ENCODE data around the gene SHISA8. TPM values are rescaled to one million over a fixed set of nuclear protein-coding genes. Genes with fewer than 3 reads are reported as not detected.

The SHISA8 gene
- total RNA-seq, 2 experiments from 2014 or later, result 0.74 TPM; not detected in 1

GRCh38 chr22:41902932-41903421 is 11.9 kb downstream of the SHISA8 start:
- BruUV-seq (replicated peaks), result no TSS peak
- Histone ChIP-seq H3K9me2 (ENCODE audit: insufficient read depth, low read length) (no peaks in the 10 kb centered on the region), H3K36me3 (ENCODE audit: insufficient read depth, low read length) (peaks cover 99% of the 10 kb centered on the region), H3K27ac (ENCODE audit: low read depth, low read length, poor library complexity, severe bottlenecking) (no peak overlapping the region), H3K9me3 (ENCODE audit: low read length) (no peaks in the 10 kb centered on the region), H3K4me3 (ENCODE audit: low read depth, low read length, poor library complexity, severe bottlenecking) (no peak overlapping the region), H4K20me1 (ENCODE audit: insufficient read depth, low read length) (no peaks in the 10 kb centered on the region), H3K4me1 (ENCODE audit: insufficient read depth, low read length, poor library complexity, severe bottlenecking) (no peaks in the 10 kb centered on the region), H2AFZ (ENCODE audit: low read length) (no peak overlapping the region), H3K79me2 (ENCODE audit: insufficient read depth, low read depth, low read length) (no peaks in the 10 kb centered on the region), H3K4me2 (ENCODE audit: low read length) (no peak overlapping the region)
- TF ChIP-seq, protein P1, sequence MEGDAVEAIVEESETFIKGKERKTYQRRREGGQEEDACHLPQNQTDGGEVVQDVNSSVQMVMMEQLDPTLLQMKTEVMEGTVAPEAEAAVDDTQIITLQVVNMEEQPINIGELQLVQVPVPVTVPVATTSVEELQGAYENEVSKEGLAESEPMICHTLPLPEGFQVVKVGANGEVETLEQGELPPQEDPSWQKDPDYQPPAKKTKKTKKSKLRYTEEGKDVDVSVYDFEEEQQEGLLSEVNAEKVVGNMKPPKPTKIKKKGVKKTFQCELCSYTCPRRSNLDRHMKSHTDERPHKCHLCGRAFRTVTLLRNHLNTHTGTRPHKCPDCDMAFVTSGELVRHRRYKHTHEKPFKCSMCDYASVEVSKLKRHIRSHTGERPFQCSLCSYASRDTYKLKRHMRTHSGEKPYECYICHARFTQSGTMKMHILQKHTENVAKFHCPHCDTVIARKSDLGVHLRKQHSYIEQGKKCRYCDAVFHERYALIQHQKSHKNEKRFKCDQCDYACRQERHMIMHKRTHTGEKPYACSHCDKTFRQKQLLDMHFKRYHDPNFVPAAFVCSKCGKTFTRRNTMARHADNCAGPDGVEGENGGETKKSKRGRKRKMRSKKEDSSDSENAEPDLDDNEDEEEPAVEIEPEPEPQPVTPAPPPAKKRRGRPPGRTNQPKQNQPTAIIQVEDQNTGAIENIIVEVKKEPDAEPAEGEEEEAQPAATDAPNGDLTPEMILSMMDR (conservative IDR thresholded peaks at IDR 0.05; ENCODE audit: low read length), result no peak
- no peak for TF ChIP-seq EZH2phosphoT487 (IDR thresholded peaks at IDR 0.05; ENCODE audit: borderline replicate concordance, low read depth, low read length)
- intact Hi-C loops (cut with micrococcal nuclease; ENCODE audit: unreplicated experiment), result no loop called here
- no peak for DNase-seq (ENCODE audit: low spot score)
- POLR2A ChIA-PET, result no interaction called here
- CTCF ChIA-PET (ENCODE audit: unreplicated experiment), result interaction anchor here (0.5 kb wide), 1 partner anchor 173 kb away, joined by 4 read pairs; no protein-coding TSS in a partner anchor

DNA sequence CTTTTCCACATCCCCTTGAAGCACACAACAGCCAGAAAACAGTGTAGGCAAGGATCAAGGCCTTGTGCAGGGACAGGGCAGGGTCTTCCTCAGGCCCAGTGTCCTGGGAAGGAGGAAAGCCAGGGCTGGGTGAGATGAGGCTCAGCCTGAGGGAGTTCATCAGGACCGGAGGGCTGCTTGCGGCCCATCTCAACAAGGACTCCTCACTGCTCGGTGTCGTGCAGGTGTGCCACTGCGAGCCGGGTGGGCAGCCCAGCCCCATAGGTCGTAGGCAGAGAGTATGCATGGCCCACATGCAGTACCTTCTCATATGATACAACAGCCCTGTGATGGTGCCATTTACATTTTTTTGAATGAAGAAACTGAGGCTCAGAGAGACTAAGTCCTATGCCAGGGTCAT is 12.9 kb downstream of the SHISA8 start:
- Histone ChIP-seq H3K79me2 (ENCODE audit: insufficient read depth, low read depth, low read length) (no peaks in the 10 kb centered on the region), H3K27ac (ENCODE audit: low read depth, low read length, poor library complexity, severe bottlenecking) (no peak overlapping the region), H2AFZ (ENCODE audit: low read length) (no peak overlapping the region), H3K9me3 (ENCODE audit: low read length) (no peaks in the 10 kb centered on the region), H3K4me1 (ENCODE audit: insufficient read depth, low read length, poor library complexity, severe bottlenecking) (no peaks in the 10 kb centered on the region), H3K36me3 (ENCODE audit: insufficient read depth, low read length) (peaks cover 99% of the 10 kb centered on the region), H3K4me2 (ENCODE audit: low read length) (no peak overlapping the region), H4K20me1 (ENCODE audit: insufficient read depth, low read length) (no peaks in the 10 kb centered on the region), H3K9me2 (ENCODE audit: insufficient read depth, low read length) (no peaks in the 10 kb centered on the region), H3K4me3 (ENCODE audit: low read depth, low read length, poor library complexity, severe bottlenecking) (no peak overlapping the region)
- TF ChIP-seq, protein P1 (conservative IDR thresholded peaks at IDR 0.05; ENCODE audit: low read length), result no peak
- TF ChIP-seq EZH2phosphoT487 (IDR thresholded peaks at IDR 0.05; ENCODE audit: borderline replicate concordance, low read depth, low read length), result no peak
- no peak for DNase-seq (ENCODE audit: low spot score)
- CTCF ChIA-PET (ENCODE audit: unreplicated experiment), result interaction anchor here (0.6 kb wide), 1 partner anchor 275 kb away, joined by 3 read pairs; no protein-coding TSS in a partner anchor
- intact Hi-C loops (cut with micrococcal nuclease; ENCODE audit: unreplicated experiment), result no loop called here
- POLR2A ChIA-PET, result no interaction called here
- no TSS peak for BruUV-seq (replicated peaks)

DNA sequence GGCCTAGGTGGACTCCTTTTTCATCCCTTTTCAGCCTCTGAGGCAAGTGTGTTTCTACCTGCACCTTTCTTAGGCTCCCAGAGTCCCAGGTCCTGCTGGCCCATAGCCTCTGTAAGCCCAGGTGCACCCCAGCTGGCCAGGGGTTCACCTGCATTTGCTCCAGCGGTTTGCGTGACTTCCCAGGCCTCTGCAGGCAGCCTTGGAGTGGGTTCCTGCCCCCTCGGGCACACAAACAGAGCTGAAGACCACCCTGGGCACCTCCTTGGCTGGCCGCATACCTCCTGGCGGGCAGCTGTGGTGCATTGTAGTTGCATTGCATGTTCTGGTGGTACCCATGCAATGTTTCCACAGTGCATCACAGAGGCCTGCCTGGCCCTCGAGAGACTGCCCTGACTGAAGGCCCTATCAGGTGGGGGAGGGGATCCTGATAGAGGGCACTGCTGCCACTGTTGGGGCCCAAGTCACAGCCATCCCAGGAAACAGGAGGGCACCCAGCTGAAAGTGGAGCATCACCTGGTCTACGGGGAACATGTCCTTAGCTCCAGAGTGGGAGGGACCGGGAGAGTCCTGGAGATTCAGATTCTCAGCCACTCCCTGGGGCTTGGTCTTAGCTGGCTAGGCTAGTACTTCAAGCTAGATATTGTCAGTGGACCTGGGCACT is 14.1 kb downstream of the SHISA8 start:
- intact Hi-C loops (cut with micrococcal nuclease; ENCODE audit: unreplicated experiment), result no loop called here
- TF ChIP-seq, protein P1 (conservative IDR thresholded peaks at IDR 0.05; ENCODE audit: low read length), result no peak
- TF ChIP-seq EZH2phosphoT487 (IDR thresholded peaks at IDR 0.05; ENCODE audit: borderline replicate concordance, low read depth, low read length), result no peak
- BruUV-seq (replicated peaks), result no TSS peak
- no peak for DNase-seq (ENCODE audit: low spot score)
- no peaks in the 10 kb centered on the region for H3K9me3 ChIP-seq (ENCODE audit: low read length)
- H2AFZ ChIP-seq (ENCODE audit: low read length), result no peak overlapping the region
- peaks cover 100% of the 10 kb centered on the region for H3K36me3 ChIP-seq (ENCODE audit: insufficient read depth, low read length)
- no peaks in the 10 kb centered on the region for H3K9me2 ChIP-seq (ENCODE audit: insufficient read depth, low read length)
- ChIA-PET CTCF (ENCODE audit: unreplicated experiment) (no interaction called here), POLR2A (interaction anchor here (0.5 kb wide), 1 partner anchor 34 kb away, joined by 3 read pairs; no protein-coding TSS in a partner anchor)
- no peak overlapping the region for H3K27ac ChIP-seq (ENCODE audit: low read depth, low read length, poor library complexity, severe bottlenecking)
- H3K4me3 ChIP-seq (ENCODE audit: low read depth, low read length, poor library complexity, severe bottlenecking), result no peak overlapping the region
- H3K79me2 ChIP-seq (ENCODE audit: insufficient read depth, low read depth, low read length), result no peaks in the 10 kb centered on the region
- no peak overlapping the region for H3K4me2 ChIP-seq (ENCODE audit: low read length)
- no peaks in the 10 kb centered on the region for H3K4me1 ChIP-seq (ENCODE audit: insufficient read depth, low read length, poor library complexity, severe bottlenecking)
- no peaks in the 10 kb centered on the region for H4K20me1 ChIP-seq (ENCODE audit: insufficient read depth, low read length)
